Osteoblast (primary cell): ENCODE data around the gene DOCK1. TPM values are rescaled to one million over a fixed set of nuclear protein-coding genes. Genes with fewer than 3 reads are reported as not detected.

Experiments
- DNase-seq: peaks from one replicate; pipeline ENCODE4 v3.0.0; 2011; ENCODE audit warnings: low spot score, mixed read lengths; ENCODE audit not compliant: insufficient read length; ENCODE audit errors: missing footprints
- H2AFZ ChIP-seq: 2 replicates; pipeline ENCODE4 v1.6.0; 2011; ENCODE audit warnings: mild to moderate bottlenecking, low read length
- H3K27ac ChIP-seq: 2 replicates; pipeline ENCODE4 v1.5.1; 2011; ENCODE audit warnings: mild to moderate bottlenecking, low read depth, low read length, moderate library complexity
- H3K27me3 ChIP-seq: 2 replicates; pipeline ENCODE4 v1.6.0; 2012; ENCODE audit warnings: mild to moderate bottlenecking, control low read depth, inconsistent platforms, low read length, moderate library complexity; ENCODE audit not compliant: insufficient read depth
- H3K36me3 ChIP-seq: 2 replicates; pipeline ENCODE4 v1.5.1; 2011; ENCODE audit warnings: mild to moderate bottlenecking, low read length, control low read depth, moderate library complexity; ENCODE audit not compliant: insufficient read depth
- H3K4me1 ChIP-seq: 2 replicates; pipeline ENCODE4 v1.5.1; 2011; ENCODE audit warnings: mild to moderate bottlenecking, low read length, control low read depth, moderate library complexity; ENCODE audit not compliant: insufficient read depth
- H3K4me2 ChIP-seq: 2 replicates; pipeline ENCODE4 v1.6.0; 2011; ENCODE audit warnings: mild to moderate bottlenecking, low read length; ENCODE audit not compliant: insufficient read depth
- H3K4me3 ChIP-seq: fragments of 200-600 bp; sonication (generic); 3 replicates; pipeline ENCODE4 v1.5.1; 2012; ENCODE audit warnings: mild to moderate bottlenecking, low read length, inconsistent platforms; ENCODE audit not compliant: insufficient read depth
- H3K79me2 ChIP-seq: 2 replicates; pipeline ENCODE4 v1.6.0; 2012; ENCODE audit warnings: mild to moderate bottlenecking, low read length, control low read depth, inconsistent platforms; ENCODE audit not compliant: insufficient read depth
- H3K9me3 ChIP-seq: 2 replicates; pipeline ENCODE4 v1.5.1; 2011; ENCODE audit warnings: low read depth, low read length, control low read depth
- H4K20me1 ChIP-seq: 2 replicates; pipeline ENCODE4 v1.6.0; 2012; ENCODE audit warnings: mild to moderate bottlenecking, low read length, control low read depth; ENCODE audit not compliant: insufficient read depth
- CTCF ChIP-seq: IDR thresholded peaks from 2 replicates; pipeline ENCODE4 v1.5.1; 2011; ENCODE audit warnings: mild to moderate bottlenecking, low read depth, low read length, moderate library complexity; ENCODE audit errors: extremely low read depth
- total RNA-seq: library from RNA; depleted of rRNA; stranded (reverse); fragments of >200 nt; gene quantifications from 2 replicates; pipeline ENCODE4 v1.2.3, GENCODE V29; 2012

The DOCK1 gene
- total RNA-seq, 1 donor = 80.3 TPM

GRCh38 chr10:127313996-127314700 is 408.9 kb downstream of the DOCK1 start:
- H3K36me3 ChIP-seq = no peaks in the 10 kb centered on the region
- H3K79me2 ChIP-seq = no peaks in the 10 kb centered on the region
- no peak for DNase-seq
- TF ChIP-seq CTCF = no peak
- no peak overlapping the region for H3K27ac ChIP-seq
- no peak overlapping the region for H2AFZ ChIP-seq
- no peak overlapping the region for H3K4me2 ChIP-seq
- H4K20me1 ChIP-seq = peaks cover 27% of the 10 kb centered on the region
- H3K9me3 ChIP-seq = no peaks in the 10 kb centered on the region
- H3K4me1 ChIP-seq = no peaks in the 10 kb centered on the region
- H3K27me3 ChIP-seq = no peaks in the 10 kb centered on the region
- H3K4me3 ChIP-seq = no peak overlapping the region

GRCh38 chr10:127314797-127315196 is 409.6 kb downstream of the DOCK1 start:
- H3K4me1 ChIP-seq = no peaks in the 10 kb centered on the region
- no peaks in the 10 kb centered on the region for H3K36me3 ChIP-seq
- no peak overlapping the region for H3K27ac ChIP-seq
- H4K20me1 ChIP-seq = peaks cover 27% of the 10 kb centered on the region
- TF ChIP-seq CTCF = no peak
- no peak overlapping the region for H3K4me2 ChIP-seq
- H3K79me2 ChIP-seq = no peaks in the 10 kb centered on the region
- H2AFZ ChIP-seq = no peak overlapping the region
- H3K4me3 ChIP-seq = no peak overlapping the region
- DNase-seq = no peak
- no peaks in the 10 kb centered on the region for H3K27me3 ChIP-seq
- no peaks in the 10 kb centered on the region for H3K9me3 ChIP-seq

- no peaks in the 10 kb centered on the region for H3K27me3 ChIP-seq
- no peaks in the 10 kb centered on the region for H3K36me3 ChIP-seq
- H4K20me1 ChIP-seq = peaks cover 27% of the 10 kb centered on the region
- no peak overlapping the region for H3K27ac ChIP-seq
- no peak overlapping the region for H3K4me2 ChIP-seq
- no peak overlapping the region for H2AFZ ChIP-seq
- no peaks in the 10 kb centered on the region for H3K79me2 ChIP-seq
- no peak overlapping the region for H3K4me3 ChIP-seq
- no peaks in the 10 kb centered on the region for H3K4me1 ChIP-seq
- no peak for DNase-seq
- TF ChIP-seq CTCF = no peak
- no peaks in the 10 kb centered on the region for H3K9me3 ChIP-seq
Observed at GRCh38 chr10:127315888-127316287, 410.7 kb downstream of the DOCK1 start.

- H3K4me1 ChIP-seq = no peaks in the 10 kb centered on the region
- TF ChIP-seq CTCF = no peak
Observed at GRCh38 chr10:127318396-127318795, 413.2 kb downstream of the DOCK1 start.

More at GRCh38 chr10:127318396-127318795, 413.2 kb downstream of the DOCK1 start:
- DNase-seq = no peak
- H3K4me3 ChIP-seq = no peak overlapping the region
- no peaks in the 10 kb centered on the region for H3K36me3 ChIP-seq
- peaks cover 15% of the 10 kb centered on the region for H4K20me1 ChIP-seq
- H3K4me2 ChIP-seq = no peak overlapping the region
- H3K27ac ChIP-seq = no peak overlapping the region
- no peaks in the 10 kb centered on the region for H3K27me3 ChIP-seq
- no peaks in the 10 kb centered on the region for H3K79me2 ChIP-seq
- H3K9me3 ChIP-seq = no peaks in the 10 kb centered on the region
- H2AFZ ChIP-seq = no peak overlapping the region
